Measurements from ENCODE around the gene FLVCR1.
"Not testable (repeated sequence)": the region's sequence is repeated elsewhere in the genome, so short reads cannot be mapped to it uniquely, and the experiment has no call there.

FLVCR1 gene

GRCh38 chr1:212857992-212858460 lies at the start of gene FLVCR1:
FLVCR1 (plus strand) TSS chr1:212858275; CDS start chr1:212858453, 178 bp downstream.
- DNase-seq (ENCODE audit: low spot score), result peak; percentile 99

- peak; percentile 18 for DNase-seq (ENCODE audit: low spot score)
These were observed 43.3 kb upstream of the FLVCR1 start for GRCh38 chr1:212814537-212815334.

DNA sequence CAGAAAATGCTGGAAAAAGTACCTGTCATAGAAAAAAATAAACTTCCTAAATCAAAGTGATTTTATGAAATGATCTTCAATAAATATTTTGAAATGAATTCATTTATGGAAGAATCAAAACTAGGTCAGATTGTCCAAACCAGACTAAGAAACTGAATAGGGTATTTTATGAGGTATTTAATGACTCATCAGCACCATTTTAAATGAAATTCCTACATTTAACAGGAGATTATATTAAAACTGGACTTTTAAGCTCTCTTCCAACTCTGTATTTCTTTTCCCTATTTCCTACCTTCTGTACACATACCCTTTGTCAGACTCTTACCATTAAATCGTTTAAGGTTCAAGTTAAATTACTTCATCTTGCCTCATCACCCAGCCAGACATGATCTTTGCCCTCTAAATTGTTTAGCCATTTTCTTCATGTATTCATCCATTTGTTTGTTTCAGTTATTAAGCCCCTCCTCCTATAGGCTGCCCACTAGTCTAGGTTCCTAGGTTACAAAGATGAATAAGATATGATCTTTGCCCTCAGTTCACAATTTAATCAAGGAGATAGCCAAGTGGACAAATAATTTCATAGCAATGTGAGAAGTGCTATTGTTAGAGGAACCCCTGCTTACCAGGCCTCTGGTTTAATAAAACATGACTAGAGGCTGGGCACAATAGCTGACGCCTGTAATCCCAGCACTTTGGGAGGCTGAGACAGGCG lies 41.4 kb upstream of the FLVCR1 start:
- no peak for DNase-seq (ENCODE audit: low spot score)

DNA sequence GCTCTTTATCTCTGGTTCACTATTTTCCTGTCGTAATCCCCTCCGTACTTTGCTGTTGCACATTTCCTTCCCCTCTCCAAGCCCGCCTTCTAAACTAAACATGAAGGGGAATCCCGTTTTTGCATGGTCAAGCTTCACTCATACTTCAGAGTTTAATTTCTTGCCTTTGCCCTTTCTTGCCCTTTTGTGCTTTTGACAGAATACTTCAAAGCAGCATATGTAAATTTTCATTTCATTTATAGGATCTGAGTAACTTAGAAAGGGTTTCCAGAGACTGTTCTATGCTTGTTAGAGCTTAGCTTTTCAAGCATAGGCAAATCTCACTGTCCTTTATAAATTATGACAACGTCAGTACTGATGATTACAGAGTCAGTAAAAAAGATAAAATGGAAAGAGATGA lies 38.3 kb upstream of the FLVCR1 start:
- no peak for DNase-seq (ENCODE audit: low spot score)

DNA sequence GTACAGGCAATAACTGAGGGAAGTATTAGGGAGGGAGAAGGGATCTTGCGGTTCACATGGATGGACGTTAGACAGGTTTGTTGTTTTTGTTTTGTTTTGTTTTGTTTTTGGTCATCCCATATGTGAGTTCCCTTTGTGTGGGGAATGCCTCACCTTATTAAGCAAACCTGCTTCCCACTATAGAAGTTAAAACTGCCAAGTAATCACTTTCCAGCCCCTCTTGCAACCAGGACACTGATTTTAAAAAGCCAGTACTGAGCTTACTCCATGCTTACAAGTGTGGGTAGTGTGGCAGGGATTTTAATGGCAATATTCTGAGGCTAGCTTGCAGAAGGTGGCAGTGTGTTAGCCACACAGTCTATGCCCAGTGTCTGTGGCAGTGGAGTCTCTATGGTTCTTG lies 37.1 kb upstream of the FLVCR1 start:
- no peak for DNase-seq (ENCODE audit: low spot score)

- DNase-seq (ENCODE audit: low spot score), result no peak
These were observed 35.1 kb upstream of the FLVCR1 start for GRCh38 chr1:212822956-212823355.

GRCh38 chr1:212824201-212824600 lies 33.9 kb upstream of the FLVCR1 start:
- no peak for DNase-seq (ENCODE audit: low spot score)

GRCh38 chr1:212825798-212826452 lies 32.1 kb upstream of the FLVCR1 start:
- DNase-seq (ENCODE audit: low spot score), result no peak

- DNase-seq (ENCODE audit: low spot score), result no peak
These were observed 30.8 kb upstream of the FLVCR1 start for GRCh38 chr1:212827171-212827776.

- DNase-seq (ENCODE audit: low spot score), result no peak
These were observed 30.2 kb upstream of the FLVCR1 start for GRCh38 chr1:212827831-212828278.

GRCh38 chr1:212828395-212828794 lies 29.7 kb upstream of the FLVCR1 start:
- no peak for DNase-seq (ENCODE audit: low spot score)

DNA sequence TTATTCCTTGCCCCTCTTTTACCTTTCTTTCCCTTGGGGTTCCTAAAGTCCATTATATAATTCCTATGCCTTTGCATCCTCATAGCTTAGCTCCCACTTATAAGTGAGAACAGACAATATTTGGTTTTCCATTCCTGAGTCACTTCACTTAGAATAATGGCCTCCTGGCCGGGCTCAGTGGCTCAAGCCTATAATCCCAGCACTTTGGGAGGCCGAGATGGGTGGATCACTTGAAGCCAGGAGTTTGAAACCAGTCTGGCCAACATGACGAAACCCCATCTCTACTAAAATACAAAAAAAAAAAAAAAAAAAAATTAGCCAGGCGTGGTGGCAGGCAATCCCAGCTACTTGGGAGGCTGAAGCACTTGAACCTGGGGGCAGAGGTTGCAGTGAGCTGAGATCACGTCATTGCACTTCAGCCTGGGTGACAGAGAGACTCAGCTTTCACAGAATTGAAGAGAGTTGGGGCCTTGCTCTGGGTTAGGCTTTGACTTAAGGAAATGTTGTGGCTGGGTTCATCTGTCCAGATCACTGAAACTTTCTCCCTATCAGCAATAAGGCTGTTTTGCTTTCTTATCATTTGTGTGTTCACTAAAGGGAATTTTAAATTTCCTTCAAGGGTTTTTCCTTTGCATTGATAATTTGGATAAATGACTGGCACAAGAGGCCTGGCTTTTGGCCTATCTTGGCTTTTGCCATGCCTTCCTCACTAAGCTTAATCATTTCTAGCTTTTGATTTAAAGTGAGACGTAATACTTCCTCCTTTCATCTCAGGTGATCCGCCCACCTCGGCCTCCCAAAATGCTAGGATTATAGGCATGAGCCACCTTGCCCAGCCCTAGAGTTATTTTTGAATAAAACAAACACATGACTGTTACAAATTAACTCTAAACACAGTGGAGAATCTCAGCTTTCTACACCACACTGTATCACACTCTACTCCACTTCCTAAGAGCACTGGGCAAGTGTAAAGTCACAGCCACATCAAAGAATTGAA lies 24.6 kb upstream of the FLVCR1 start:
- not testable (repeated sequence) for DNase-seq (ENCODE audit: low spot score)

GRCh38 chr1:212838145-212838544 lies 19.9 kb upstream of the FLVCR1 start:
- no peak for DNase-seq (ENCODE audit: low spot score)

DNA sequence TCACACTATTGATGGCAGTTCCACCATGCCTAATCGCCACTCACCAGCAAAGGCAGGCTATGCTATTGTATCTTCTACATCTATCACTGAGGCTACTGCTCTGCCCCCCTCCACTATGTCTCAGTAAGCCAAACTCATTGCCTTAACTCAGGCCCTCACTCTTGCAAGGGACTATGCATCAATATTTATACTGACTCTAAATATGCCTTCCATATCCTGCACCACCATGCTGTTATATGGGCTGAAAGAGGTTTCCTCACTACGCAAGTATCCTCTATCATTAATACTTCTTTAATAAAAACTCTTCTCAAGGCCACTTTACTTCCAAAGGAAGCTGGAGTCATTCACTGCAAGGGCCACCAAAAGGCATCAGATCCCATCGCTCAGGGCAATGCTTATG lies 13.6 kb upstream of the FLVCR1 start:
- DNase-seq (ENCODE audit: low spot score), result not testable (repeated sequence)

- no peak for DNase-seq (ENCODE audit: low spot score)
These were observed 10.5 kb upstream of the FLVCR1 start, which contains the start of gene SPATA45 for GRCh38 chr1:212847549-212847948. SPATA45 (minus strand) TSS chr1:212847649; CDS start chr1:212836149, 11,500 bp downstream.

- DNase-seq (ENCODE audit: low spot score), result no peak
These were observed 5.9 kb upstream of the FLVCR1 start for GRCh38 chr1:212852105-212852688.

DNA sequence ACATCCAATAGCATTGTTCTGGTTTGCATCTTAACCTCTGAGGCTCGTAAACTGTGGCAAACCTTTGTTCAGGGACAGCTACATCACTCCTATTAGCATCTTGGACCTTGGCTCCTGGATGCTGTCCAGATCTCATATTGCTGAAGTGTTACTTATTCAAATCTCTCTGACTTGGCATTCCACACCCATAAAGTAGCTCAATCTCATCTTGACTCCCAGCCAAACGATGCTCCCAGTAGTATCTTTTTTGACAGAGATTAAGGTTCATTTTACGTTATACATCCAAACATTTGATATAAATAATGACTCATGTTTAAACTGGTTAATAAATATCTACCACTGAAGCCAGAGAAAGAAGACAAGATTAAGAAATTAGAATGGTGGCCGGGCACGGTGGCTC lies 4.4 kb upstream of the FLVCR1 start:
- no peak for DNase-seq (ENCODE audit: low spot score)

DNA sequence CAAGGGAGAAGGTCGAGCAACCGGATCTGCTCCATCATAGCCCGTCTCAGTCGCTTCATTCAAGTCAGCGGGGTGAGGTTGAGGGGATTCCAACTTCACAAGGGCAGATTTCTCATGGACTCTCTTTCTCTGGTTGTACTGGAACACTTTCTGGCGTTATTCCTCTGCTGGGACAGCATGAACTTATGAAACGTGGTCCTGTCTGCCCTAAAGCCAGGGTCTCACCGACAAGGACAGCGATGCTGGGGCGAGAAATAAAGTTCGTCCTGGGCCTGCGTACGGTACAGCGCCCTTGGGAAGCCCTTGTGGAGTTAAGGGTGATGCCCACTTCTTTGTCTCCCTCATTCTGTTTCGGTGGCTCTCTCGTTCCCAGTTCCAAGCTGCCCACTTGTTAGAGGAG lies 1.3 kb upstream of the FLVCR1 start:
- DNase-seq (ENCODE audit: low spot score), result no peak

GRCh38 chr1:212858461-212859265 lies 588 bp downstream of the FLVCR1 start:
- DNase-seq (ENCODE audit: low spot score), result peak; percentile 51
